ENCODE results near the gene MAP3K21. TPM values are rescaled to one million over a fixed set of nuclear protein-coding genes. Genes with fewer than 3 reads are reported as not detected.

The MAP3K21 gene
- polyA plus RNA-seq, 1 experiment = 0.42 TPM

- H3K4me3 ChIP-seq (ENCODE audit: low read depth, low read length) = no peak overlapping the region
- no peak for DNase-seq (ENCODE audit: low read depth, low spot score)
- H3K27ac ChIP-seq (ENCODE audit: low read depth, low read length) = no peak overlapping the region
- no peaks in the 10 kb centered on the region for H3K27me3 ChIP-seq (ENCODE audit: control insufficient read depth, insufficient read depth, low read length)
- CTCF ChIA-PET = interaction anchor here (1.0 kb wide), 1 partner anchor 66 kb away, joined by 9 read pairs; no protein-coding TSS in a partner anchor
- no peaks in the 10 kb centered on the region for H3K9me3 ChIP-seq (ENCODE audit: control insufficient read depth, insufficient read depth, low read length)
- peak; percentile 19; the same call in 1 of the 2 replicates for TF ChIP-seq CTCF (IDR thresholded peaks at IDR 0.05; ENCODE audit: low read depth, low read length)
- POLR2A ChIA-PET = no interaction called here
These were observed 97.3 kb downstream of the MAP3K21 start for GRCh38 chr1:233424779-233425178.

- ChIA-PET POLR2A (no interaction called here), CTCF (interaction anchor here (1.5 kb wide), 1 partner anchor 13 kb away, joined by 7 read pairs; no protein-coding TSS in a partner anchor)
- Histone ChIP-seq H3K27me3 (ENCODE audit: control insufficient read depth, insufficient read depth, low read length) (no peaks in the 10 kb centered on the region), H3K4me3 (ENCODE audit: low read depth, low read length) (no peak overlapping the region), H3K9me3 (ENCODE audit: control insufficient read depth, insufficient read depth, low read length) (no peaks in the 10 kb centered on the region; the same call in 1 of the 2 replicates), H3K27ac (ENCODE audit: low read depth, low read length) (no peak overlapping the region)
- DNase-seq (ENCODE audit: low read depth, low spot score) = no peak
- TF ChIP-seq CTCF (IDR thresholded peaks at IDR 0.05; ENCODE audit: low read depth, low read length) = no peak
These were observed 100.4 kb downstream of the MAP3K21 start for GRCh38 chr1:233427907-233428306.

- CTCF ChIA-PET = interaction anchor here (0.7 kb wide), 1 partner anchor 9 kb away, joined by 4 read pairs; no protein-coding TSS in a partner anchor
- POLR2A ChIA-PET = no interaction called here
- H3K4me3 ChIP-seq (ENCODE audit: low read depth, low read length) = no peak overlapping the region
- H3K27me3 ChIP-seq (ENCODE audit: control insufficient read depth, insufficient read depth, low read length) = no peaks in the 10 kb centered on the region
- DNase-seq (ENCODE audit: low read depth, low spot score) = no peak
- no peak for TF ChIP-seq CTCF (IDR thresholded peaks at IDR 0.05; ENCODE audit: low read depth, low read length)
- H3K9me3 ChIP-seq (ENCODE audit: control insufficient read depth, insufficient read depth, low read length) = no peaks in the 10 kb centered on the region; the same call in 1 of the 2 replicates
- no peak overlapping the region for H3K27ac ChIP-seq (ENCODE audit: low read depth, low read length)
These were observed 104.4 kb downstream of the MAP3K21 start for GRCh38 chr1:233431753-233432403.

GRCh38 chr1:233432916-233433315, 105.4 kb downstream of the MAP3K21 start:
- TF ChIP-seq CTCF (IDR thresholded peaks at IDR 0.05; ENCODE audit: low read depth, low read length) = no peak
- Histone ChIP-seq H3K9me3 (ENCODE audit: control insufficient read depth, insufficient read depth, low read length) (no peaks in the 10 kb centered on the region; the same call in 1 of the 2 replicates), H3K27me3 (ENCODE audit: control insufficient read depth, insufficient read depth, low read length) (no peaks in the 10 kb centered on the region), H3K4me3 (ENCODE audit: low read depth, low read length) (no peak overlapping the region), H3K27ac (ENCODE audit: low read depth, low read length) (no peak overlapping the region)
- POLR2A ChIA-PET = no interaction called here
- CTCF ChIA-PET = interaction anchor here (0.7 kb wide), 1 partner anchor 8 kb away, joined by 4 read pairs; no protein-coding TSS in a partner anchor
- DNase-seq (ENCODE audit: low read depth, low spot score) = no peak

GRCh38 chr1:233433436-233434210, 106.1 kb downstream of the MAP3K21 start:
- no peaks in the 10 kb centered on the region; the same call in 1 of the 2 replicates for H3K9me3 ChIP-seq (ENCODE audit: control insufficient read depth, insufficient read depth, low read length)
- TF ChIP-seq CTCF (IDR thresholded peaks at IDR 0.05; ENCODE audit: low read depth, low read length) = no peak
- H3K27ac ChIP-seq (ENCODE audit: low read depth, low read length) = no peak overlapping the region
- no peak for DNase-seq (ENCODE audit: low read depth, low spot score)
- H3K27me3 ChIP-seq (ENCODE audit: control insufficient read depth, insufficient read depth, low read length) = no peaks in the 10 kb centered on the region
- no peak overlapping the region for H3K4me3 ChIP-seq (ENCODE audit: low read depth, low read length)
- ChIA-PET POLR2A (no interaction called here), CTCF (no interaction called here)

Data from AG04450 (cell line).